WTC11 (cell line): ENCODE data around the gene ADAMTS12.

ENCODE experiments used
- ATF1 ChIP-seq: sonication (generic); formaldehyde crosslinking; IDR thresholded peaks from 2 replicates; pipeline ENCODE4 v1.8.1; 2023; ENCODE audit warnings: mild to moderate bottlenecking, moderate library complexity, missing genetic modification reagents
- CBFB ChIP-seq: sonication (generic); formaldehyde crosslinking; IDR thresholded peaks from 2 replicates; pipeline ENCODE4 v1.8.1; 2022; ENCODE audit warnings: mild to moderate bottlenecking, low read depth, missing genetic modification reagents
- E2F4 ChIP-seq: sonication (generic); formaldehyde crosslinking; IDR thresholded peaks from 2 replicates; pipeline ENCODE4 v1.8.1; 2022; ENCODE audit warnings: low read depth, mild to moderate bottlenecking, moderate library complexity, missing genetic modification reagents, borderline replicate concordance
- ESRRA ChIP-seq: sonication (generic); formaldehyde crosslinking; IDR thresholded peaks from 2 replicates; pipeline ENCODE4 v1.8.1; 2022; ENCODE audit warnings: mild to moderate bottlenecking, missing genetic modification reagents, borderline replicate concordance
- JUN ChIP-seq: sonication (generic); formaldehyde crosslinking; IDR thresholded peaks from 2 replicates; pipeline ENCODE4 v1.8.0; 2023; ENCODE audit warnings: mild to moderate bottlenecking, missing genetic modification reagents
- KAT7 ChIP-seq: sonication (generic); formaldehyde crosslinking; IDR thresholded peaks from 2 replicates; pipeline ENCODE4 v1.8.1; 2023; ENCODE audit warnings: missing genetic modification reagents, mild to moderate bottlenecking, borderline replicate concordance
- MLX ChIP-seq: sonication (generic); formaldehyde crosslinking; IDR thresholded peaks from 2 replicates; pipeline ENCODE4 v1.8.1; 2023; ENCODE audit warnings: mild to moderate bottlenecking, missing genetic modification reagents, moderate library complexity
- NR2C2 ChIP-seq: sonication (generic); formaldehyde crosslinking; IDR thresholded peaks from 2 replicates; pipeline ENCODE4 v1.8.0; 2022; ENCODE audit warnings: mild to moderate bottlenecking, missing genetic modification reagents
- RELA ChIP-seq: sonication (generic); formaldehyde crosslinking; IDR thresholded peaks from 2 replicates; pipeline ENCODE4 v1.8.1; 2022; ENCODE audit warnings: missing genetic modification reagents, mild to moderate bottlenecking, borderline replicate concordance
- SP1 ChIP-seq: sonication (generic); formaldehyde crosslinking; conservative IDR thresholded peaks from 2 replicates; pipeline ENCODE4 v1.8.1; 2022; ENCODE audit warnings: missing genetic modification reagents
- TP53 ChIP-seq: sonication (generic); formaldehyde crosslinking; IDR thresholded peaks from 2 replicates; pipeline ENCODE4 v1.8.1; 2023; ENCODE audit warnings: mild to moderate bottlenecking, missing genetic modification reagents
- TF ChIP-seq, protein P1 (sequence below): fragments of 200-600 bp; IDR thresholded peaks from 2 replicates; pipeline ENCODE4 v1.8.0; 2022; ENCODE audit warnings: antibody characterized with exemption
- TF ChIP-seq, protein P2 (sequence below): sonication (generic); formaldehyde crosslinking; IDR thresholded peaks from 2 replicates; pipeline ENCODE4 v1.8.1; 2023; ENCODE audit warnings: mild to moderate bottlenecking, missing genetic modification reagents
- TF ChIP-seq, protein P3 (sequence below): sonication (generic); formaldehyde crosslinking; IDR thresholded peaks from 2 replicates; pipeline ENCODE4 v1.8.0; 2022; ENCODE audit warnings: mild to moderate bottlenecking, missing genetic modification reagents

DNA sequence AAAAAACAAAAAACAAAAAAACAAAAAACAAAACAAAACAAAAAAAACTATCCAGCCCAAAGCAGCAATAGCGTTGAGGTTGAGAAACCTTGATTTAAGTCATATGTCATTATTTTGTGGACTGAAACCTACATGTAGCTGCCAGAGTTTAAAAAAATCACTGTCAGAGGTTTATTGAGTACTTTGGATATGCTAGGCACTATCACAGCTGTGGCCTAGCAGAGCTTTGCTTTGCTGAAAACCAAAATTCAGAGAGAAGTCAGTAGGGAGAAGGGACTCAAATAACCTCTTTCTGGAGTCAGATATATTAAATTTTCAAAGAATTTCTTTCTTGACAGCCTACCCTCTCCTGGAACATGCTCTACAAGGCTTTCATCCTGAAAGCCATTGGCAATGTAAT, 299.5 kb downstream of the ADAMTS12 start:
- TF ChIP-seq SP1 (CRISPR knock-in tag) (no peak), CBFB (CRISPR knock-in tag) (no peak), ATF1 (no peak), RELA (CRISPR knock-in tag) (no peak), JUN (CRISPR knock-in tag) (no peak), KAT7 (CRISPR knock-in tag) (no peak), E2F4 (CRISPR knock-in tag) (no peak), MLX (CRISPR knock-in tag) (no peak), TP53 (CRISPR knock-in tag) (no peak), NR2C2 (CRISPR knock-in tag) (no peak), ESRRA (CRISPR knock-in tag) (no peak)
- TF ChIP-seq, protein P1, sequence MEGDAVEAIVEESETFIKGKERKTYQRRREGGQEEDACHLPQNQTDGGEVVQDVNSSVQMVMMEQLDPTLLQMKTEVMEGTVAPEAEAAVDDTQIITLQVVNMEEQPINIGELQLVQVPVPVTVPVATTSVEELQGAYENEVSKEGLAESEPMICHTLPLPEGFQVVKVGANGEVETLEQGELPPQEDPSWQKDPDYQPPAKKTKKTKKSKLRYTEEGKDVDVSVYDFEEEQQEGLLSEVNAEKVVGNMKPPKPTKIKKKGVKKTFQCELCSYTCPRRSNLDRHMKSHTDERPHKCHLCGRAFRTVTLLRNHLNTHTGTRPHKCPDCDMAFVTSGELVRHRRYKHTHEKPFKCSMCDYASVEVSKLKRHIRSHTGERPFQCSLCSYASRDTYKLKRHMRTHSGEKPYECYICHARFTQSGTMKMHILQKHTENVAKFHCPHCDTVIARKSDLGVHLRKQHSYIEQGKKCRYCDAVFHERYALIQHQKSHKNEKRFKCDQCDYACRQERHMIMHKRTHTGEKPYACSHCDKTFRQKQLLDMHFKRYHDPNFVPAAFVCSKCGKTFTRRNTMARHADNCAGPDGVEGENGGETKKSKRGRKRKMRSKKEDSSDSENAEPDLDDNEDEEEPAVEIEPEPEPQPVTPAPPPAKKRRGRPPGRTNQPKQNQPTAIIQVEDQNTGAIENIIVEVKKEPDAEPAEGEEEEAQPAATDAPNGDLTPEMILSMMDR, result no peak
- TF ChIP-seq, protein P2, sequence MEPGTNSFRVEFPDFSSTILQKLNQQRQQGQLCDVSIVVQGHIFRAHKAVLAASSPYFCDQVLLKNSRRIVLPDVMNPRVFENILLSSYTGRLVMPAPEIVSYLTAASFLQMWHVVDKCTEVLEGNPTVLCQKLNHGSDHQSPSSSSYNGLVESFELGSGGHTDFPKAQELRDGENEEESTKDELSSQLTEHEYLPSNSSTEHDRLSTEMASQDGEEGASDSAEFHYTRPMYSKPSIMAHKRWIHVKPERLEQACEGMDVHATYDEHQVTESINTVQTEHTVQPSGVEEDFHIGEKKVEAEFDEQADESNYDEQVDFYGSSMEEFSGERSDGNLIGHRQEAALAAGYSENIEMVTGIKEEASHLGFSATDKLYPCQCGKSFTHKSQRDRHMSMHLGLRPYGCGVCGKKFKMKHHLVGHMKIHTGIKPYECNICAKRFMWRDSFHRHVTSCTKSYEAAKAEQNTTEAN (CRISPR knock-in tag), result no peak
- TF ChIP-seq, protein P3, sequence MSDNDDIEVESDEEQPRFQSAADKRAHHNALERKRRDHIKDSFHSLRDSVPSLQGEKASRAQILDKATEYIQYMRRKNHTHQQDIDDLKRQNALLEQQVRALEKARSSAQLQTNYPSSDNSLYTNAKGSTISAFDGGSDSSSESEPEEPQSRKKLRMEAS (CRISPR knock-in tag), result no peak
